GM18502 (cell line): ENCODE measurements around the gene LRRC8E.
A peak's percentile ranks its signal among the peaks of the same experiment; 100 is the strongest.
"Not testable (repeated sequence)": the region's sequence is repeated elsewhere in the genome, so short reads cannot be mapped to it uniquely, and the experiment has no call there.

Experiments
- ATAC-seq: cut with Tn5 transposase; IDR thresholded peaks from one replicate; pipeline ENCODE4 v1.9.1; 2021; ENCODE audit warnings: mild to moderate bottlenecking; ENCODE audit not compliant: unreplicated experiment, poor library complexity

Gene LRRC8E

GRCh38 chr19:7926727-7927604, 38.7 kb downstream of the LRRC8E start:
- no peak for ATAC-seq

GRCh38 chr19:7927605-7928333, 39.5 kb downstream of the LRRC8E start:
- ATAC-seq, result no peak

GRCh38 chr19:7928334-7928706, 40.0 kb downstream of the LRRC8E start:
- ATAC-seq, result no peak

- no peak for ATAC-seq
Measured at GRCh38 chr19:7928741-7929701, 40.7 kb downstream of the LRRC8E start.

GRCh38 chr19:7930030-7930429, 41.7 kb downstream of the LRRC8E start:
- not testable (repeated sequence) for ATAC-seq

- ATAC-seq, result no peak
Measured at GRCh38 chr19:7930765-7931164, 42.5 kb downstream of the LRRC8E start.

- ATAC-seq, result no peak
Measured at GRCh38 chr19:7931221-7932061, 43.1 kb downstream of the LRRC8E start.

GRCh38 chr19:7932276-7932929, 44.1 kb downstream of the LRRC8E start:
- ATAC-seq, result no peak

- no peak for ATAC-seq
Measured at GRCh38 chr19:7932930-7933300, 44.6 kb downstream of the LRRC8E start.

- no peak for ATAC-seq
Measured at GRCh38 chr19:7933411-7933810, 45.1 kb downstream of the LRRC8E start.

GRCh38 chr19:7933828-7934725, 45.8 kb downstream of the LRRC8E start:
- no peak for ATAC-seq

- no peak for ATAC-seq
Measured at GRCh38 chr19:7934766-7935165, 46.5 kb downstream of the LRRC8E start.

- no peak for ATAC-seq
Measured at GRCh38 chr19:7940841-7941240, 52.5 kb downstream of the LRRC8E start.

GRCh38 chr19:7941895-7942596, 53.7 kb downstream of the LRRC8E start:
- ATAC-seq, result no peak

- peak; percentile 32 for ATAC-seq
Measured at GRCh38 chr19:7942981-7943443, 54.7 kb downstream of the LRRC8E start.

- peak; percentile 93 for ATAC-seq
Measured at GRCh38 chr19:7943444-7944176, 55.3 kb downstream of the LRRC8E start, which contains the start of gene TIMM44. TIMM44 (minus strand) TSS chr19:7943666; CDS start chr19:7943651, 15 bp downstream.
